HG03097 (cell line): ENCODE data around the gene KANK3.
A peak's percentile ranks its signal among the peaks of the same experiment; 100 is the strongest.
"Not testable (repeated sequence)": the region's sequence is repeated elsewhere in the genome, so short reads cannot be mapped to it uniquely, and the experiment has no call there.

Experiments used
- ATAC-seq: cut with Tn5 transposase; IDR thresholded peaks from one replicate; pipeline ENCODE4 v1.9.1; 2021; ENCODE audit not compliant: unreplicated experiment, low FRiP score

The KANK3 gene

DNA sequence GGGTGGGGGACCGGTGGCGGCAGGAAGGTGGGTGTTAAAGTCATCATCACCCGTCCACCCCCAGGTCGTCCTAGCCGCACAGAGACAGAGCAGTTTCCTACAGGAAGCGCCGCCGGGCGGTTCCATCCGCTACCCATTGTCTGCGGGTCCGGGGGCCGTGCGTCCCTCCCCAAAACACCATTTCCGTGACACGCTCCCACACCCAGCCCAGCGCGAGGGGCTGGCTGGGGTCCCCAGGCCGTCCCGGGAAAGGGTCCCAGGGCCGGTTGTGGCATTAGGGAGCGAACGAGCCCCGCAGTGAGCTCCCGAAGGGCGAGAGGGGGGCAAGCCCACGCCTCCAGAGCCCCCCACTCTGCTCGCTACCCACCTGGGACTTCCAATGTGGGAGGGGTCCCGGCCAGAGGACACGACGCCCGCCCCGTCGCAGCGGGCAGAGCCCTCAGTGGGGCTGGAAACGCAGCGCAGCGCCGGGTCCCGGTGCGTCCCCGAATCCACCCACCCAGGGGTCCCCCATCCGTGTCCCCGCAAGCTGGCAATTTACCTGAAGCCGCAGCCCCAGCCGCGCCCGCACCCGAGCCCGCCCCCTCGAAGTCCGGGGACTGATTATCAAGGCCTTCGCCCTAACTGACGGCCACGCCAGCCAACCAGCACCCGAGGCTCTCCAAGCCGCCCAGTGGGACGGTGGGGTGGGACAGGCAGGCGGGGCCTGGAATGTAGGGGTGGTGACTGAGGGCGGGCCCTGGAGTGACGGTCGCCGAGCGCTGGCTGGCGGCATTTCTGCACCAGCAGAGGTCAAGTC, at the start of gene KANK3:
TSS of gene KANK3 (minus strand) at position 579 of the 799 bp plus-strand sequence. CDS start 5,434 bp downstream, outside the sequence.
- peak; percentile 97 for ATAC-seq

DNA sequence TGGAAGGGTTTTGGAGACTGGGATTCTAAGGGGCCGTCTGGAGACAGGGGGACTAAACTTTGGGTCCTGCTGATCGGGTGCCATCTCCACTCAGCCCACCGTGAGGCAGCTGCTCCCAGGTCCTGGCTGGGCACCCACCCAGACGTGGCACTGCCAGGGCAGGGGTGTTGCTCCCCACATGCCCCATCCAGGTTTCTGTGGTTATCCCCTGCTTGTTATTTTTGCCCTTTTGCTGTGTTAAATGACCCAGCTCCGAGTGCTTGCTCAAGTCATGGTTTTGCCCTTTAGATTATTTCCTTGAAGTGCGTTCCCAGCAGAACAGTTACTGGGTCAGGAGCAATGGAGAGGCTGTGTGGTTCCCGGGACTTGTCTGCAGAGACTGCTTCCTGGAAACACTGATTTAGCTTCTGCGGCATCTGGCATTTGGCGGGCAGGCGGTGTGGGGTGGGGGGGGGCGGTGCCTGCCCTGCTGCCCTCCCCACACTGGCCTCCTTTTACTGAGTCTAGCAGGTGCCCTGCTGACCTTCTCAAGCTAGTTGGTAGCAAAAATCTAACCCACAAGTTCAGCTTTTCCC, 49.0 kb upstream of the KANK3 start:
- no peak for ATAC-seq

- ATAC-seq: no peak
Observed at GRCh38 chr19:8391198-8392016, 48.3 kb upstream of the KANK3 start.

GRCh38 chr19:8390617-8390981, 47.5 kb upstream of the KANK3 start:
- ATAC-seq: peak; percentile 33

DNA sequence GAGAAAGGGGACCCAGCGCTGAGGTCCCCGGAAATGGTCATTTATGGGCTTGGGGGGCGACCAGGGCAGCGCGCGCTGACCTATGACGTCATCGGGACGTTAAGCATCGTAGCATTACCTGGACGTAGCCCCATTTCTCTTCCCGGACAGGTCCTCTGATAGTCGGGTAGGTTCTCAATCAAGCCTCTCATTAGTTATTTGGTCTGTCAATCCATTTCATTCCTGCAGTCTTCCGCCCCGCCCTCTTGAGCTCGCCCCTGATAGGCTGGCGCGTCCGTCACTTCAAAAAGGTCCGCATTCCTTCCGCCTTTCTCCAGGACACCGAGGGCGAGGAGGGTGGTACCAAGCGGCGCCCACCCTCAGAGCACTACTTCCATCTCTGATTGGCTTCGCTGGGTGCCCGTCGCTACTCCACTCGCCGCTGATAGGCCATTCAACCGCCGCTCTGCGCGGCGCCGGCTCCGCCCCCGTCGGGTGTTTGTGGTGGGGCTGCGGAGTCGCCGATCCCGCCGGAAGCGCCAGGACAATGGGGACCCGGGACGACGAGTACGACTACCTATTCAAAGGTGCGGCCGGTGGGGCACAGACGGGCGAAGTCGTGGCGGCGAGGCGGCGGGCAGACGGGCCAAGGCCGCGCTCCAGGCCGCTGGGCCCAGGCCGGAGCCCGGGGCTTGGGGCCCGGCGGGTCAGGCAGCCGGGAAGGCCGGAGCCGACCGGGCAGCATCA, 47.0 kb upstream of the KANK3 start, which contains the start of gene RAB11B:
TSS of gene RAB11B (plus strand) at position 470 of the 726 bp plus-strand sequence. CDS start at position 527, 57 bp downstream.
- peak; percentile 90 for ATAC-seq

GRCh38 chr19:8388612-8388958, 45.5 kb upstream of the KANK3 start:
- ATAC-seq: no peak

DNA sequence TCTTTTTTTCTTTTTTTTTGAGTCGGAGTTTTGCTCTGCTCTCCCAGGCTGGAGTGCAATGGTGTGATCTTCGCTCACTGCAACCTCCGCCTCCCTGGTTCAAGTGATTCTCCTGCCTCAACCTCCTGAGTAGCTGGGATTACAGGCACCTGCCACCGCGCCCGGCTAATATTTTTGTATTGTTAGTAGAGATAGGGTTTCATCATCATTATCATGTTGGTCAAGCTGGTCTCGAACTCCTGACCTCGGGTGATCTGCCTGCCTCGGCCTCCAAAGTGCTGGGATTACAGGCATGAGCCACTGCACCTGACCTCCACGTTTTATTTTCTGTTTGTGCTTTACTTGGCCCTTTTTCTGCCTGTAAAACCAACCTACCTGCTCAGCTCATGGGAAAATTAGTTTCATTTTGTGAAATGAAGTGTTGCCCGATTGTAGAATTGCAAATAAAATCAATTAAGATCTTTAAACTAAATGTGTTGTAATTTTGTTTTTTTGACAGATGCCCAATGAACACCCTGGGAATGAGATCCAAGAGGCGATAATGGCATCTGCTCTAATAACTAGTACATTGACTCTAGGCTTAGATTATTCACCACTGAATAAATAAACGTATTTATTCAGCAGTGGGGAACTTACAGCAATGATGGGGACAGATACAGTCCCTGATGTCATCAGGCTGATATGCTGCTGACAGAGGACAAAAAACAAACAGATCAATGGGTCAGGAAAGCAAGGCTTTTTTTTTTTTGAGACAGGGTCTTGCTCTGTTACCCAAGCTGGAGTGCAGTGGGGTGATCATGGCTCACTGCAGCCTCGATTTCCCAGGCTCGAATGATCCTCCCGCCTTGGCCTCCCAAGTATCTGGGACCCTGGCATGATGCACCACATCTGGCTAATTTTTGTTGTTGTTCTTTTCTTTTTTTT, 44.9 kb upstream of the KANK3 start:
- ATAC-seq: no peak

GRCh38 chr19:8386990-8387389, 43.9 kb upstream of the KANK3 start:
- ATAC-seq: no peak

DNA sequence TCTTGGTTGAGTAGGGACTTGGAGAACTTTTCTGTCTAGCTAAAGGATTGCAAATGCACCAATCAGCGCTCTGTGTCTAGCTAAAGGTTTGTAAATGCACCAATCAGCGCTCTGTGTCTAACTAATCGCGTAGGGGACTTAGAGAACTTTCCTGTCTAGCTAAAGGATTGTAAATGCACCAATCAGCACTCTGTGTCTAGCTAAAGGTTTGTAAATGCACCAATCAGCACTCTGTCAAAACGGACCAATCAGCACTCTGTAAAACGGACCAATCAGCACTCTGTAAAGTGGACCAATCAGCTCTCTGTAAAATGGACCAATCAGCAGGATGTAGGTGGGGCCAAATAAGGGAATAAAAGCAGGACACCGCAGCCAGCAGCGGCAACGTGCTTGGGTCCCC, 43.4 kb upstream of the KANK3 start:
- ATAC-seq: not testable (repeated sequence)

DNA sequence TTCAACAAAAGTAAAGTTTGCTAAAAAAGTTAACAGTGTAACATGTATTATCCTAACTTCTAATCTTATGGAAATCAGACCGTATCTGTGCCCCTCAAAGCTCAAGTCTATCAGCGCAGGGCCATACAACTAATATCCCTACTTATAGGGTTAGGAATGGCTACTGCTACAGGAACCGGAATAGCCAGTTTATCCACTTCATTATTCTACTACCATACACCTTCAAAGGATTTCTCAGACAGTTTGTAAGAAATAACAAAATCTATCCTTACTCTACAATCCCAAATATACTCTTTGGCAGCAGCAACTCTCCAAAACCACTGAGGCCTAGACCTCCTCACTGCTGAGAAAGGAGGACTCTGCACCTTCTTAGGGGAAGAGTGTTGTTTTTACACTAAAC, 42.5 kb upstream of the KANK3 start:
- not testable (repeated sequence) for ATAC-seq

GRCh38 chr19:8385103-8385502, 42.0 kb upstream of the KANK3 start:
- ATAC-seq: not testable (repeated sequence)

DNA sequence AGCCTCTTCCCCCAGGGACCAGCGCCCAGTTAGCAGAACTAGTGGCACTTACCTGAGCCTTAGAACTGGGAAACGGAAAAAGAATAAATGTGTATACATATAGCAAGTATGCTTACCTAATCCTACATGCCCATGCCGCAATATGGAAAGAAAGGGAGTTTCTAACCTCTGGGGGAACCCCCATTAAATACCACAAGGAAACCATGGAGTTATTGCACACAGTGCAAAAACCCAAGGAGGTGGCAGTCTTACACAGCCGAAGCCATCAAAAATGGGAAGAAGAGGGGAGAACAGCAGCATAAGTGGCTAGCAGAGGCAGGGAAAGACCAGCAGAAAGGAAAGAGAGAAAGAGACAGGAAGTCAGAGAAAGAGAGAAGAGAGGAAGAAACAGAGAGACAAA, 41.5 kb upstream of the KANK3 start:
- not testable (repeated sequence) for ATAC-seq

DNA sequence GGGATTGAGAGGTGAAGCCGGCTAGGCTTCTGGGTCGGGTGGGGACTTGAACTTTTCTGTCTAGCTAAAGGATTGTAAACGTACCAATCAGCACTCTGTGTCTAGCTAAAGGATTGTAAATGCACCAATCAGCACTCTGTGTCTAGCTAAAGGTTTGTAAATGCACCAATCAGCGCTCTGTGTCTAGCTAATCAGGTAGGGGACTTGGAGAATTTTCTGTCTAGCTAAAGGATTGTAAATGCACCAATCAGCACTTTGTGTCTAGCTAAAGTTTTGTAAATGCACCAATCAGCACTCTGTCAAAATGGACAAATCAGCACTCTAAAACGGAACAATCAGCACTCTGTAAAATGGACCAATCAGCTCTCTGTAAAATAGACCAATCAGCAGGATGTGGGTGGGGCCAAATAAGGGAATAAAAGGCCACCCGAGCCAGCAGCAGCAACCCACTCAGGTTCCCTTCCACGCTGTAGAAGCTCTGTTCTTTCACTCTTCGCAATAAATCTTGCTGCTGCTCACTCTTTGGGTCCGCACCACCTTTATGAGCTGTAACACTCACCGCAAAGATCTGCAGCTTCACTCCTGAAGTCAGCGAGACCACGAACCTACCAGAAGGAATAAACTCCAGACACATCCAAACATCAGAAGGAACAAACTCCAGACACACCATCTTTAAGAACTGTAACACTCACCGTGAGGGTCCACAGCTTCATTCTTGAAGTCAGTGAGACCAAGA, 36.3 kb upstream of the KANK3 start:
- not testable (repeated sequence) for ATAC-seq

GRCh38 chr19:8377598-8377997, 34.5 kb upstream of the KANK3 start:
- ATAC-seq: no peak

GRCh38 chr19:8376373-8376974, 33.4 kb upstream of the KANK3 start:
- ATAC-seq: not testable (repeated sequence)

GRCh38 chr19:8375766-8376165, 32.7 kb upstream of the KANK3 start:
- not testable (repeated sequence) for ATAC-seq

DNA sequence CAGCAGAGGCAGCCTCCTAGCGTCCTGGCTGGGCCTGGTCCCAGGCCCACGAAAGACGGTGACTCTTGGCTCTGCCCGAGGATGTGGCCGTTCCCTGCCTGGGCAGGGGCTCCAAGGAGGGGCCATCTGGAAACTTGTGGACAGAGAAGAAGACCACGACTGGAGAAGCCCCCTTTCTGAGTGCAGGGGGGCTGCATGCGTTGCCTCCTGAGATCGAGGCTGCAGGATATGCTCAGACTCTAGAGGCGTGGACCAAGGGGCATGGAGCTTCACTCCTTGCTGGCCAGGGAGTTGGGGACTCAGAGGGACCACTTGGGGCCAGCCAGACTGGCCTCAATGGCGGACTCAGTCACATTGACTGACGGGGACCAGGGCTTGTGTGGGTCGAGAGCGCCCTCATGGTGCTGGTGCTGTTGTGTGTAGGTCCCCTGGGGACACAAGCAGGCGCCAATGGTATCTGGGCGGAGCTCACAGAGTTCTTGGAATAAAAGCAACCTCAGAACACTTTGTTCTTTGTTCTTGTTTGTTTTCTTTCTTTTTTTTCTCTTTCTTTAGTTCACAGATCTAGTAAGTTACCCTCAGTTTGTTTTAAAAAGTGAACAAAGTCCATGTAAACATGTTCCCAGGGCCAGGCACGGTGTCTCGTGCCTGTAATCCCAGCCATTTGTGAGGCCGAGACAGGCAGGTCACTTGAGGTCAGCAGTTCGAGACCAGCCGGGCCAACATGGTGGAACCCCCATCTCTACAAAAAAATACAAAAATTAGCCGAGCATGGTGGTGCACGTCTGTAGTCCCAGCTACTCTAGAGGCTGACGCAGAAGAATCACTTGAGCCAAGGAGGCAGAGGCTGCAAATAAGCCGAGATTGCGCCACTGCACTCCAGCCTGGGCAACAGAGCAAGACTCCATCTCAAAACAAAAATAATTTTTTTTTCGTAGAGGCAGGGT, 31.1 kb upstream of the KANK3 start:
- ATAC-seq: no peak
